ENCODE results near the gene MS4A4A.
"Not testable (repeated sequence)": the region's sequence is repeated elsewhere in the genome, so short reads cannot be mapped to it uniquely, and the experiment has no call there.

The MS4A4A gene

DNA sequence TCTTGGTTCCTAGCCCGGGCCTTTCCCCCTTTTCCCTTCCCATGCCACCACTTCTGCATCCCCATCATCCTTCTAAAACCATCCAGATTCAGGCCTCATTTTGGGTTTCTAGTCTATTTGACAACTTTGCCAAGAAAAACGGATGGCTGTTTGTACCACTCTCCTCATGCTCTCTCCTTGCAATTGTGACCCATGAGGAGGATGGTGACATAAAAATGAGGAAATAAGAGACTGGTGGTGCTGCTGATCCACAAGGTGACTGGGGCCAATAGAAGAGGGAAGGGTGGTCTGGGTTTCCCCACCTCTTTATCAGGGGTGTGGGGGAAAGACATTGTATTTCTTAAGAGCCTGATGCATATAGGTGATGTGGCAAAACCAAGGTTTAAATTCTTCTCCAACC, 1.0 kb downstream of the MS4A4A start:
- no peak for DNase-seq
- H3K4me3 Mint-ChIP-seq = no peak overlapping the region
- no peak for ATAC-seq
- no peaks in the 10 kb centered on the region for H3K4me1 Mint-ChIP-seq
- no peak overlapping the region for H3K27ac Mint-ChIP-seq
- no peaks in the 10 kb centered on the region for H3K9me3 Mint-ChIP-seq
- H3K27me3 Mint-ChIP-seq = peaks cover 9% of the 10 kb centered on the region
- H3K36me3 Mint-ChIP-seq (ENCODE audit: low read depth) = no peaks in the 10 kb centered on the region

DNA sequence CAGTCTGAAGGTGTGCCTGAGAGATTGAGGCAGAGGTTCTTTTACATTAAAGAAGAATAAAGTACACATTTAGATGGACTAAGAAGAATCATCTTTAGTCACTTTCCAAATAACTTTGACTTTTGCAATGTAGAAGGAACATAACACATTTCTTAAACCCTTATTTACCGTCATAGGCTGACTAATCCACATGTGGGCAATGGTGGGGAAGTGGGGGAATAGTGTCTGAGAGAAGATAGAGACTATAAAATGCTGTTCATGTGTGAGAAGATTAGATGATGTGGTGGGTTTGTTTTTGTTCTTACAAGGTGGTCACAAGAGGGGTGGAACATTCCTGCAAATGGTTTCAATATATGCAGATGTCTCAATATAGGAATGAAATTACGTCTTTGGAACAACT, 1.8 kb downstream of the MS4A4A start:
- Mint-ChIP-seq H3K4me3 (no peak overlapping the region), H3K27me3 (peaks cover 9% of the 10 kb centered on the region), H3K4me1 (no peaks in the 10 kb centered on the region), H3K36me3 (ENCODE audit: low read depth) (no peaks in the 10 kb centered on the region), H3K9me3 (no peaks in the 10 kb centered on the region), H3K27ac (no peak overlapping the region)
- no peak for DNase-seq
- no peak for ATAC-seq

DNA sequence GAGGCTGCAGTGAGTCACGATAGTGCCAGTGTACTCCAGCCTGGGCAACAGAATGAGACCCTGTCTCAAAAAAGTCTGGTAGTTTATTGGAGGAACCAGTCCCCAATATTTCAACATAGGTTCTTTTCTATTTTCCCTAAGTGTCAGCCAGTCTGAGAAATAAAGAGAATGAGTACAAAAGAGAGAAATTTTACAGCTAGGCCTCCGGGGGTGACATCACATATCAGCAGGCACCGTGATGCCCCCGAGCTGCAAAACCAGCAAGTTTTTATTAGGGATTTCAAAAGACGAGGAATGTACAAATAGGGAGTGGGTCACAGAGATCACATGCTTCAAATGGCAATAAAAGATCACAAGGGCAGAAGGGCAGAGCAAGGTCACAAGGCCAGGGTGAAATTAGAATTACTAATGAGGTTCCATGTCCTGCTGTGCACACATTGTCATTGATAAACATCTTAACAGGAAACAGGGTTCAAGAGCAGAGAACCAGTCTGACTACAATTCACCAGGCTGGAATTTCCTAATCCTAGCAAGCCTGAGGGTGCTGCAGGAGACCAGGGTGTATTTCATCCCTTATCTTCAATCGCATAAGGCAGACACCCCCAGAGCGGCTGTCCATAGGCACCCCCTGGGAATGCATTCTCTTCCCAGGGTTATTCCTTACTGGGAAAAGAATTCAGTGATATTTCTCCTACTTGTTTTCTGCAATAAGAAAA, 5.1 kb downstream of the MS4A4A start:
- H3K4me1 Mint-ChIP-seq; DNase-seq; H3K4me3 Mint-ChIP-seq; H3K9me3 Mint-ChIP-seq; H3K27ac Mint-ChIP-seq; H3K36me3 Mint-ChIP-seq (ENCODE audit: low read depth); ATAC-seq; H3K27me3 Mint-ChIP-seq: not testable (repeated sequence)

GRCh38 chr11:60288531-60288930, 8.1 kb downstream of the MS4A4A start:
- ATAC-seq = no peak
- no peak for DNase-seq
- peaks cover 7% of the 10 kb centered on the region for H3K27me3 Mint-ChIP-seq
- no peaks in the 10 kb centered on the region for H3K4me1 Mint-ChIP-seq
- no peaks in the 10 kb centered on the region for H3K9me3 Mint-ChIP-seq
- no peaks in the 10 kb centered on the region for H3K36me3 Mint-ChIP-seq (ENCODE audit: low read depth)
- no peak overlapping the region for H3K27ac Mint-ChIP-seq
- H3K4me3 Mint-ChIP-seq = no peak overlapping the region

DNA sequence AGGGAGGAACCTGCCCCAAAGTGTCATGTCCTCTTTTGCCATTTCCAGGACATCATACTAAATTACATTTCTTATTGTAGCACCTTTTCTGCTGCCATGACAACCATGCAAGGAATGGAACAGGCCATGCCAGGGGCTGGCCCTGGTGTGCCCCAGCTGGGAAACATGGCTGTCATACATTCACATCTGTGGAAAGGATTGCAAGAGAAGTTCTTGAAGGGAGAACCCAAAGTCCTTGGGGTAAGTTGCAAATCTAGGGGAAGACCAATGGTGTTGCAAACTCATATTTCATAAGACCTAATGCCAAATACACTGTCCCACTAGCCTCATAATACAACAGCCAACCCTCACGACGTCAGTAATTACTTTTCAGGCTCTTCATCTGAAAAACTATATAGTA, 11.7 kb downstream of the MS4A4A start:
- Mint-ChIP-seq H3K9me3 (no peaks in the 10 kb centered on the region), H3K27me3 (peaks cover 13% of the 10 kb centered on the region), H3K27ac (no peak overlapping the region), H3K4me1 (no peaks in the 10 kb centered on the region), H3K36me3 (ENCODE audit: low read depth) (no peaks in the 10 kb centered on the region), H3K4me3 (no peak overlapping the region)
- ATAC-seq = no peak
- no peak for DNase-seq

- H3K4me3 Mint-ChIP-seq = no peak overlapping the region
- H3K9me3 Mint-ChIP-seq = no peaks in the 10 kb centered on the region
- H3K27ac Mint-ChIP-seq = no peak overlapping the region
- no peaks in the 10 kb centered on the region for H3K4me1 Mint-ChIP-seq
- H3K36me3 Mint-ChIP-seq (ENCODE audit: low read depth) = no peaks in the 10 kb centered on the region
- DNase-seq = no peak
- peaks cover 26% of the 10 kb centered on the region for H3K27me3 Mint-ChIP-seq
- no peak for ATAC-seq
Measured at GRCh38 chr11:60301178-60301577, 20.7 kb downstream of the MS4A4A start.

DNA sequence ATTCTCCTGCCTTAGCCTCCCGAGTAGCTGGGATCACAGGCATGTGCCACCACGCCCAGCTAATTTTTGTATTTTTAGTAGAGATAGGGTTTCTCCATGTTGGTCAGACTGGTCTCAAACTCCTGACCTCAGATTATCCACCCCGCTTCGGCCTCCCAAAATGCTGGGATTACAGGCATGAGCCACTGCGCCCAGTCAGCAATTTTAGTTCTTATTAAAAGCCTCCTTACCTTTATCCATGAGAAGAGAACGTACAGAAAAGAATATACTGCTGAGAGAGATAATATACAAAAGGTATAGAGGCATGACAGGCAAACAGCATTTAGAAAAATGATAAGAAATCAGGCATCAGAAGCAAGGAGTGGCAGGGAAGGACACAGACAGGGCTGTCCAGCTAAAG, 21.4 kb downstream of the MS4A4A start:
- H3K9me3 Mint-ChIP-seq; H3K36me3 Mint-ChIP-seq (ENCODE audit: low read depth); H3K27ac Mint-ChIP-seq; H3K4me3 Mint-ChIP-seq; H3K4me1 Mint-ChIP-seq; DNase-seq; ATAC-seq: not testable (repeated sequence)
- peaks cover 23% of the 10 kb centered on the region for H3K27me3 Mint-ChIP-seq

DNA sequence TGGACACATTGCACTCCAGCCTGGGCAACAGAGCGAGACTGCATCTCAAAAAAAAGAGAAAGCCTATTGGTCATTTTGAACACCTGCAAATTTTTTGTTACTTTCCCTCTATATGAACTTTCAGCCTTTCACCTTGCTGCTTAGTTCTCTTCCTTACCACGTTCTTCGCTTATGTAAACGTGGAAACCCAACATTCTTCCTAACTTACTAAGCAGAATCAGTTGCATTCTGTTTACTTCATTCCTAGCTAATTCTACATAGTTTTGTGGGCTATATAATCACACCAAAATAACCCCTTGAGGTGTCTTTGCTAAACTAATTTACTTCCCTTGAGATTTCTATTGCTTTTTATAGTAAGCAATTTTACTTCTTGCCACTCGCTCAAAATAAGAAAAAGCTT, 23.2 kb downstream of the MS4A4A start:
- no peak overlapping the region for H3K27ac Mint-ChIP-seq
- DNase-seq (no peak), ATAC-seq (no peak)
- H3K9me3 Mint-ChIP-seq = no peaks in the 10 kb centered on the region
- H3K36me3 Mint-ChIP-seq (ENCODE audit: low read depth) = no peaks in the 10 kb centered on the region
- H3K4me3 Mint-ChIP-seq = no peak overlapping the region
- peaks cover 24% of the 10 kb centered on the region for H3K4me1 Mint-ChIP-seq
- H3K27me3 Mint-ChIP-seq = peaks cover 21% of the 10 kb centered on the region

DNA sequence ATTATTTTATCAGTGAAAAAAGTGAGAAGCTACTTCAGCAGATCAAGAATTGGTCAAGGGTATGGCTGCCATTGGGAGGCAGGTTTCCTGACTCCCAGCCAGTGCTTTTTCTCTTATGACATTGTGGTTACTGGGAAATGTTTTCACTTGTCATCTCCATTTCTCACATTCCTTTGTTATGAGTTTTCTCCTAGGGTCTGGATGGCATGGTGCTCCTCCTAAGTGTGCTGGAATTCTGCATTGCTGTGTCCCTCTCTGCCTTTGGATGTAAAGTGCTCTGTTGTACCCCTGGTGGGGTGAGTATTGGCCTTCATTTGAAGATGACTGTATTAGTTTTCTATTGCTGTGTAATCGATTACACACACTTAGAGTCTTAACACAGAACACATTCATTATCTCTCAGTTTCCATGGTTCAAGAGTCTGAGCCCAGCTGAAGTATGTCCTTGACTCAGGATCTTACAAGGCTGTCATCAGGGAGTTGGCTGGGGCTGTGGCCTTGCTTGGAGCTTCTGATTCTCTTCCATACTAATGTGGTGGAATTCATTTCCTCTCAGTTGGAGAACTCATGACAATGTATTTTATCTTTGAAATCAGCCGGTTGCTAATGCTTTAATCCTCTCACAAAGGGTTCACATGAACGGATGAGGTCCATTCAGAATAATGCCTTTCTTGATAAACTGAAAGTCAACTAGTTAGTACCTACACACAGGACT, 25.6 kb downstream of the MS4A4A start:
- Mint-ChIP-seq H3K27me3 (peaks cover 20% of the 10 kb centered on the region), H3K9me3 (no peaks in the 10 kb centered on the region), H3K27ac (no peak overlapping the region), H3K4me1 (peaks cover 35% of the 10 kb centered on the region), H3K36me3 (ENCODE audit: low read depth) (peaks cover 1% of the 10 kb centered on the region), H3K4me3 (no peak overlapping the region)
- DNase-seq (no peak), ATAC-seq (no peak)

DNA sequence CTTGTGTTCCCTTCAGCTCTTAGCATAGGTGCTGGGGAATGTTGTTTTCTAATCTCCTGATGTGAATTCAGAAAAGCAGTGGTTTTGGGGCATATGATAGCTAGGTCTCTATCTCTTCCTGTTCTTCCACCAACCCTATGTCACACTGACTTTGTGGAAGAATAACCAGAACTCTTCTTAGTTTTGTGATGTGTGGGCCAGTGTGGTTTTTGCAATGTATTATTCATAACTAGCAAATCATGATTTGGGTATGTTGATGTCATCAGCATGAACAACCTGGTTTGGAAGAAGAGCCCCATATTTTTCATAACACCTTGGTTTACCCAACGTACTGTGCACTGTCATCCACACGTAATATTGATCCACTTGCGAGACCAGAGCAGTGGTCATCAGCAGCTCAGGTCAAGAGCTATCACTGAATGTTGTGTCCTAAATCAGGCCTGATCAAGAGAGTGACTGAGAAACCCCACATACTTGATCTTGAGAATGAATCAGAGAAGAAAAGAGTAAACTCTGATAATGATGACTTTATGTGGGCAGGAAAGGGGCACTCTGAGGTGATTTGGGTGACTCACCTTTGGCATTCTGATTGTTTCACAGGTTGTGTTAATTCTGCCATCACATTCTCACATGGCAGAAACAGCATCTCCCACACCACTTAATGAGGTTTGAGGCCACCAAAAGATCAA, 27.2 kb downstream of the MS4A4A start:
- Mint-ChIP-seq H3K4me1 (peaks cover 35% of the 10 kb centered on the region), H3K27me3 (peaks cover 26% of the 10 kb centered on the region), H3K27ac (peak overlapping the region; percentile 91), H3K4me3 (no peak overlapping the region), H3K36me3 (ENCODE audit: low read depth) (peaks cover 1% of the 10 kb centered on the region), H3K9me3 (no peaks in the 10 kb centered on the region)
- DNase-seq = peak; percentile 6
- ATAC-seq = peak; percentile 86

GRCh38 chr11:60310407-60310998, 30.0 kb downstream of the MS4A4A start:
- ATAC-seq = no peak
- Mint-ChIP-seq H3K27me3 (peaks cover 24% of the 10 kb centered on the region), H3K27ac (no peak overlapping the region), H3K4me3 (no peak overlapping the region), H3K36me3 (ENCODE audit: low read depth) (peaks cover 1% of the 10 kb centered on the region), H3K9me3 (no peaks in the 10 kb centered on the region), H3K4me1 (peaks cover 35% of the 10 kb centered on the region)
- DNase-seq = no peak

GRCh38 chr11:60314635-60315321, 34.3 kb downstream of the MS4A4A start:
- Mint-ChIP-seq H3K27me3 (peaks cover 24% of the 10 kb centered on the region), H3K36me3 (ENCODE audit: low read depth) (peaks cover 1% of the 10 kb centered on the region), H3K4me3 (no peak overlapping the region), H3K27ac (no peak overlapping the region), H3K9me3 (peaks cover 8% of the 10 kb centered on the region), H3K4me1 (peaks cover 3% of the 10 kb centered on the region)
- DNase-seq (no peak), ATAC-seq (no peak)

DNA sequence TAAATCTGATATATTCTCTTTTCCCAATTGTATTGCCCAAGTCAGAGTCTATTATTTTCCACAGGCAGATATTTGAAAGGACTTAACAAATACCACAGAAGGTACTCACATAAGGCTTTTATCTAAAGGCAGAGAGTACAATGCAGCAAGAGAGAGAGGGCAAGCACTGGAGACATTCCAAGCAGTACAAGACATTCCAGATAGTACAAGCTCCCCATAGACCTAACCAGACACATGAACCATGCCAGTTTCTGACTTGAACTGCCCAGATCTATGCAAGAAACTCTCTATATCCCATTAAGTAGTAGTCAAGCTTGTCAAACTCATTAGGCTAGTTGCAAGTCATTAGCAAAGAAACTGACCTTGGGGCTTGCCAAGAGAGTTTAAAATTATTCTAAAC, 35.4 kb downstream of the MS4A4A start:
- Mint-ChIP-seq H3K27ac (no peak overlapping the region), H3K9me3 (peaks cover 17% of the 10 kb centered on the region), H3K36me3 (ENCODE audit: low read depth) (no peaks in the 10 kb centered on the region), H3K27me3 (peaks cover 28% of the 10 kb centered on the region), H3K4me1 (no peaks in the 10 kb centered on the region), H3K4me3 (no peak overlapping the region)
- ATAC-seq (no peak), DNase-seq (no peak)

GRCh38 chr11:60316317-60316716, 35.9 kb downstream of the MS4A4A start:
- Mint-ChIP-seq H3K4me1 (no peaks in the 10 kb centered on the region), H3K36me3 (ENCODE audit: low read depth) (no peaks in the 10 kb centered on the region), H3K27me3 (peaks cover 28% of the 10 kb centered on the region), H3K4me3 (no peak overlapping the region), H3K9me3 (peaks cover 19% of the 10 kb centered on the region), H3K27ac (no peak overlapping the region)
- ATAC-seq = no peak
- DNase-seq = no peak

All from activated naive CD8-positive, alpha-beta T cell treated with anti-CD3 and anti-CD28 coated beads, Interleukin-2, amount 50 U/mL, for 24 hours (primary cell).